ENCODE data around the gene SLC6A20. TPM values are rescaled to one million over a fixed set of nuclear protein-coding genes. Genes with fewer than 3 reads are reported as not detected.

The SLC6A20 gene
- total RNA-seq, 1 donor from 2014 or later, result 22.7 TPM

- H3K4me1 ChIP-seq, result no peaks in the 10 kb centered on the region
- peaks cover 80% of the 10 kb centered on the region for H3K36me3 ChIP-seq
- ATAC-seq, result no peak
- H3K4me3 ChIP-seq, result no peak overlapping the region
- no peaks in the 10 kb centered on the region for H3K27me3 ChIP-seq
- no peak for DNase-seq
- TF ChIP-seq, protein P1, sequence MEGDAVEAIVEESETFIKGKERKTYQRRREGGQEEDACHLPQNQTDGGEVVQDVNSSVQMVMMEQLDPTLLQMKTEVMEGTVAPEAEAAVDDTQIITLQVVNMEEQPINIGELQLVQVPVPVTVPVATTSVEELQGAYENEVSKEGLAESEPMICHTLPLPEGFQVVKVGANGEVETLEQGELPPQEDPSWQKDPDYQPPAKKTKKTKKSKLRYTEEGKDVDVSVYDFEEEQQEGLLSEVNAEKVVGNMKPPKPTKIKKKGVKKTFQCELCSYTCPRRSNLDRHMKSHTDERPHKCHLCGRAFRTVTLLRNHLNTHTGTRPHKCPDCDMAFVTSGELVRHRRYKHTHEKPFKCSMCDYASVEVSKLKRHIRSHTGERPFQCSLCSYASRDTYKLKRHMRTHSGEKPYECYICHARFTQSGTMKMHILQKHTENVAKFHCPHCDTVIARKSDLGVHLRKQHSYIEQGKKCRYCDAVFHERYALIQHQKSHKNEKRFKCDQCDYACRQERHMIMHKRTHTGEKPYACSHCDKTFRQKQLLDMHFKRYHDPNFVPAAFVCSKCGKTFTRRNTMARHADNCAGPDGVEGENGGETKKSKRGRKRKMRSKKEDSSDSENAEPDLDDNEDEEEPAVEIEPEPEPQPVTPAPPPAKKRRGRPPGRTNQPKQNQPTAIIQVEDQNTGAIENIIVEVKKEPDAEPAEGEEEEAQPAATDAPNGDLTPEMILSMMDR (IDR thresholded peaks at IDR 0.05), result no peak
- intact Hi-C loops (cut with DNase I), result no loop called here
- no peak overlapping the region for H3K27ac ChIP-seq
- H3K9me3 ChIP-seq, result no peaks in the 10 kb centered on the region
Observed at GRCh38 chr3:45729614-45730013, 66.7 kb downstream of the SLC6A20 start.

GRCh38 chr3:45724911-45725310, 71.4 kb downstream of the SLC6A20 start:
- no peaks in the 10 kb centered on the region for H3K9me3 ChIP-seq
- peaks cover 63% of the 10 kb centered on the region for H3K36me3 ChIP-seq
- H3K4me1 ChIP-seq, result no peaks in the 10 kb centered on the region
- H3K4me3 ChIP-seq, result no peak overlapping the region
- no peak for DNase-seq
- ATAC-seq, result peak; percentile 43
- TF ChIP-seq, protein P1 (IDR thresholded peaks at IDR 0.05), result no peak
- no peaks in the 10 kb centered on the region for H3K27me3 ChIP-seq
- intact Hi-C loops (cut with DNase I), result no loop called here
- H3K27ac ChIP-seq, result no peak overlapping the region

DNA sequence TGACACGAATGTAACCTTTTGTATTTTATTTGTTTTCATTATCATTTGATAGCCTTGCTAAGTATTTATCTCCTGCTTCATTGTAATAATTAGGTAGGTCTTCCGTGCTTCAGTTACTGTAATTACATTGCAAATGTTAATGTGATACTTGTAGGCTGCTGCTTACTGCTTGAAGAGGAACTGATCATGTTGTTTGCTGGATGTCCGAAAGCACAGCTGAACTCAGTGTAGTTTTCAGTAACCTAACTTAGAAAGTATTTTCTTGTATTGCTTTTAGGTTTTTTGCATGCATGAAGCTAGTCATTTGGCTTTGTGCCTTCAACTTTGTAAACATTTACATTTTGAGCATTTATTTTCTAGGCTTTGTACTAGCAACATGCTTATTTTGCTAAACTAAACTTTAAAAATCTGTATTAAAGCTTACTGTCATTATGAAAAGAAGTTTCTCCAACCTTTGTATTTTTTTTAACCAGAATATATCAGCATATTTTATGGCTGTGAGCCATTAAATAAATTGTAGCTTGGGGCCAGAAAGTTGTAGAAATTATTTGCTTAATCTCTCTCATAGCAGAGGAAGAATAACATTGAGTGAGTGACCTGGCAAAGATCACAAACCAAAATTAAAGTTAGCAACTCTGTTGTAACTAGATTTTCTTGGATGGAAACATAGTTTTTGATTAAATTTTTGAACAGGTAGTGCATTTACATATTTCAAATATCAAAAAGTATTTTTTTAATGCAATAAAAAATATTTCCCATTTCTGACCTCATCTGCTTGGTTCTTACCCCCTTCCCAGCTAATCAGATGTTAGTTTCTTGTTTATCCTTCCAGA, 76.5 kb downstream of the SLC6A20 start:
- peaks cover 65% of the 10 kb centered on the region for H3K36me3 ChIP-seq

DNA sequence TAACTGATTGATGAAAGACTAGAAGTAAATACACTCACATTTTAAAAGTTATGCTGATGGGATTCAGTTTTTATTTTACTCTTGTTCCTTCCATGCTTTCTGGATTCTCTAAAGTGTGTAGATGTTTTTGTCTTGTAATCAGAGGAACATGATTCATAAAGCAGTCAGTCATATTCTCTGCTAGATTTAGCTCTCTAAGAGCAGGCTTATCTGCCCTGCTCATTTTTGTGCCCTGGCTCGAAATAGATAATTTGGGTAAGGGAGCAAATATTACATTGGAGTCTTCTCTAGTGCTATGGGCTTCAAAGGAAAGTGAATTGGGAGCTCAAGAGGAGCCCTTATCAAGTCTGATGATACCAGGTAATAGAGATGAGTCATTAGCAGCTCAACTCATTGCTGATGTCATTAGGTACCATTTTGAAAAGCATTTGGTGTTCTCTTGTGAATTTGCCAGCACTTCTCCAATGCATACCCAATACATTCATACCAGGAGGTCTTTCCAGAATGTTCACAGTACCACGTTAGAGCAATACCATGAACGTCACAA, 79.5 kb downstream of the SLC6A20 start:
- ATAC-seq (no peak), DNase-seq (no peak)
- H3K4me3 ChIP-seq, result no peak overlapping the region
- TF ChIP-seq, protein P1 (IDR thresholded peaks at IDR 0.05), result no peak
- intact Hi-C loops (cut with DNase I), result no loop called here
- no peaks in the 10 kb centered on the region for H3K27me3 ChIP-seq
- no peaks in the 10 kb centered on the region for H3K4me1 ChIP-seq
- peaks cover 62% of the 10 kb centered on the region for H3K36me3 ChIP-seq
- H3K27ac ChIP-seq, result no peak overlapping the region
- H3K9me3 ChIP-seq, result no peaks in the 10 kb centered on the region

More for the DNA sequence above, 76.5 kb downstream of the SLC6A20 start:
- H3K4me1 ChIP-seq, result no peaks in the 10 kb centered on the region
- no peak overlapping the region for H3K4me3 ChIP-seq
- TF ChIP-seq, protein P1 (IDR thresholded peaks at IDR 0.05), result no peak
- intact Hi-C loops (cut with DNase I), result no loop called here
- no peaks in the 10 kb centered on the region for H3K27me3 ChIP-seq
- DNase-seq (no peak), ATAC-seq (no peak)
- H3K9me3 ChIP-seq, result no peaks in the 10 kb centered on the region
- H3K27ac ChIP-seq, result no peak overlapping the region

- Histone ChIP-seq H3K27me3 (no peaks in the 10 kb centered on the region), H3K36me3 (peaks cover 59% of the 10 kb centered on the region), H3K27ac (no peak overlapping the region), H3K4me1 (no peaks in the 10 kb centered on the region), H3K9me3 (no peaks in the 10 kb centered on the region), H3K4me3 (no peak overlapping the region)
- intact Hi-C loops (cut with DNase I), result no loop called here
- TF ChIP-seq, protein P1 (IDR thresholded peaks at IDR 0.05), result no peak
- ATAC-seq (no peak), DNase-seq (no peak)
Observed at GRCh38 chr3:45715945-45716344, 80.4 kb downstream of the SLC6A20 start.

Measured in upper lobe of right lung (tissue), 1 donor.